Keratinocyte (primary cell): Measurements from ENCODE around the gene HELLS. TPM values are rescaled to one million over a fixed set of nuclear protein-coding genes. Genes with fewer than 3 reads are reported as not detected.

Source experiments
- DNase-seq: peaks from one replicate; pipeline ENCODE4 v3.0.0-alpha.2; 2011; ENCODE audit warnings: low read depth, missing footprints, low spot score
- FAIRE-seq: peaks from 2 replicates; lab custom pipeline; 2011; peaks lifted over from hg19 to GRCh38; lab: Jason Lieb, UNC
- H2AFZ ChIP-seq: 2 replicates; pipeline ENCODE4 v1.6.0; 2012; ENCODE audit warnings: low read length, control low read depth, inconsistent platforms; ENCODE audit not compliant: control insufficient read depth
- H3K27ac ChIP-seq: 2 replicates; pipeline ENCODE4 v1.5.1; 2011; ENCODE audit warnings: low read length; ENCODE audit not compliant: control insufficient read depth, insufficient read depth
- H3K27me3 ChIP-seq: 3 replicates; pipeline ENCODE4 v1.6.0; 2011; ENCODE audit warnings: low read length; ENCODE audit not compliant: control insufficient read depth, insufficient read depth; ENCODE audit errors: extremely low read depth
- H3K36me3 ChIP-seq, 2 experiments: 2 replicates in 1 of 2; 3 replicates in 1 of 2; pipeline ENCODE4 v1.5.1; 2011; ENCODE audit warnings: low read length in 2 of 2, mild to moderate bottlenecking in 1 of 2; ENCODE audit not compliant: control insufficient read depth in 2 of 2, insufficient read depth in 2 of 2; ENCODE audit errors: extremely low read depth in 1 of 2
- H3K4me1 ChIP-seq: 3 replicates; pipeline ENCODE4 v1.5.1; 2011; ENCODE audit warnings: low read length; ENCODE audit not compliant: control insufficient read depth, insufficient read depth; ENCODE audit errors: extremely low read depth
- H3K4me2 ChIP-seq: 3 replicates; pipeline ENCODE4 v1.6.0; 2011; ENCODE audit warnings: low read depth, low read length; ENCODE audit not compliant: control insufficient read depth, insufficient read depth; ENCODE audit errors: extremely low read depth
- H3K4me3 ChIP-seq, 3 experiments: fragments of 200-600 bp in 1 of 3; sonication (generic) in 1 of 3; 2 replicates in 2 of 3; 3 replicates in 1 of 3; pipeline ENCODE4 v1.5.1; 2011 to 2016; ENCODE audit warnings: low read length in 3 of 3, mild to moderate bottlenecking in 3 of 3, control low read depth in 2 of 3, inconsistent platforms in 1 of 3, low read depth in 1 of 3, mixed read lengths in 1 of 3, mixed run types in 1 of 3, moderate library complexity in 1 of 3; ENCODE audit not compliant: control insufficient read depth in 2 of 3, insufficient read depth in 2 of 3; ENCODE audit errors: extremely low read depth in 1 of 3
- H3K79me2 ChIP-seq: 2 replicates; pipeline ENCODE4 v1.6.0; 2012; ENCODE audit warnings: low read length; ENCODE audit not compliant: control insufficient read depth, insufficient read depth
- H3K9ac ChIP-seq: 3 replicates; pipeline ENCODE4 v1.6.0; 2011; ENCODE audit warnings: low read length; ENCODE audit not compliant: control insufficient read depth, insufficient read depth; ENCODE audit errors: extremely low read depth
- H3K9me1 ChIP-seq: 3 replicates; pipeline ENCODE4 v1.6.0; 2011; ENCODE audit warnings: low read length; ENCODE audit not compliant: control insufficient read depth, insufficient read depth; ENCODE audit errors: extremely low read depth
- H3K9me3 ChIP-seq: 2 replicates; pipeline ENCODE4 v1.5.1; 2012; ENCODE audit warnings: low read depth, low read length; ENCODE audit not compliant: control insufficient read depth
- H4K20me1 ChIP-seq: 3 replicates; pipeline ENCODE4 v1.6.0; 2011; ENCODE audit warnings: low read length; ENCODE audit not compliant: control insufficient read depth, insufficient read depth; ENCODE audit errors: extremely low read depth
- EZH2 ChIP-seq: IDR thresholded peaks from one replicate; pipeline ENCODE4 v1.6.1; 2012; ENCODE audit warnings: inconsistent platforms, mild to moderate bottlenecking, low read length, moderate library complexity
- dilution Hi-C: fragments of 300-500 bp; cut with MboI; formaldehyde crosslinking; loops from one replicate; pipeline ENCODE4 v1.7.0; 2020; ENCODE audit warnings: low sequenced_read_pairs; ENCODE audit not compliant: extremely low pct_ligation_motif_present
- polyA plus RNA-seq, 5 experiments: library from polyadenylated mRNA; depleted of rRNA in 3 of 5; stranded (reverse) in 3 of 5; stranded (forward) in 1 of 5; unstranded in 1 of 5; fragments of >200 nt; gene quantifications; 1 replicate in 1 of 5; 2 replicates in 3 of 5; 3 replicates in 1 of 5; pipeline versions ENCODE4 v1.2.1 to v1.2.3, GENCODE V29; 2011 to 2012; ENCODE audit warnings: missing spikeins in 2 of 5, low read depth in 1 of 5, low replicate concordance in 1 of 5
- TF ChIP-seq, protein P1 (sequence below), 3 experiments: IDR thresholded peaks in 1 of 3; conservative IDR thresholded peaks in 1 of 3; optimal IDR thresholded peaks in 1 of 3; 2 replicates in 2 of 3; 3 replicates in 1 of 3; pipeline versions ENCODE3 to v1.5.1; 2011; ENCODE audit warnings: low read length in 3 of 3, mild to moderate bottlenecking in 3 of 3, moderate library complexity in 2 of 3, control low read depth in 1 of 3, inconsistent platforms in 1 of 3; ENCODE audit not compliant: insufficient read depth in 2 of 3; ENCODE audit errors: extremely low read depth in 1 of 3

Gene HELLS
- polyA plus RNA-seq, 1 donor (not counting 4 experiments of a cell fraction or from before 2014, with no cell fraction given): 16.4 TPM

DNA sequence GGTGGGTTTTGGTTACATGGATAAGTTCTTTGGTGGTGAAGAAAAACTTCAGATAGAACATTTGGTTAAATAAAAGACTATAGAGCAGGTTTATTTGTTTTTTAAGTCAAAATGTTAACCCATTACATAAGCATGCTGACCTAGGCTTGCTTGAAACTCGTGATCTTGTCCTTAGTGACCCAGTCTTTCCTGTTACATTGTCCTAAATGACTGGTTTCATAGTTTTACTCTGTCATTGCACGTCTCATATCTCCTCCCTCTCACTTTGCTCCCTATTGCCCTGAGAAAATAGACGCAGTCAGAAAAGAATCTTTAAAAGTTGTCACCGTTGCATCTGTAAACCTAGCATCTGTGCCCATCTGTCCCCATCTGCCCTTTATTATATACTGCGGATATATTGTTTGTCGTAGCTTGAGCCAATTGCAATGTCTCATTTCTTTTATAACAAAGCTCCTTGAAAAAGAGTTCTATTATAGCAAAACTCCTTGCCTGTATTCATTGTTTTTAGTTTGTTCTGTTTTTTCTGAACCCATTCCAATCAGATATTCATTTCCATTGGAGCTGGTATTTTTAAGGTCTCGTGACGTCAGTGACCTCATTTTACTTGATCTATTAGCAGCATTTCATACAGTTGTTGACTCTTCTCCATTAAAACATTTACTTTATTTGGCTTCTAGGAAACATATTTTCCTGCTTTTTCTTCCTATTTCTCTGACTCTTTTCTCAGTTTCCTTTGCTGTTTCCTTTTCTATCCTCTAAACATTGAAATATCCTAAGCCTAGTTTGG, 57.3 kb downstream of the HELLS start:
- no peaks in the 10 kb centered on the region for H3K9me1 ChIP-seq
- FAIRE-seq (no peak), DNase-seq (no peak)
- dilution Hi-C loops: no loop called here
- H3K4me1 ChIP-seq: no peaks in the 10 kb centered on the region
- no peaks in the 10 kb centered on the region for H4K20me1 ChIP-seq
- H3K9ac ChIP-seq: no peak overlapping the region
- H3K4me3 ChIP-seq: no peak overlapping the region
- H3K4me2 ChIP-seq: no peak overlapping the region
- H3K79me2 ChIP-seq: no peaks in the 10 kb centered on the region
- H2AFZ ChIP-seq: no peak overlapping the region
- TF ChIP-seq, protein P1, sequence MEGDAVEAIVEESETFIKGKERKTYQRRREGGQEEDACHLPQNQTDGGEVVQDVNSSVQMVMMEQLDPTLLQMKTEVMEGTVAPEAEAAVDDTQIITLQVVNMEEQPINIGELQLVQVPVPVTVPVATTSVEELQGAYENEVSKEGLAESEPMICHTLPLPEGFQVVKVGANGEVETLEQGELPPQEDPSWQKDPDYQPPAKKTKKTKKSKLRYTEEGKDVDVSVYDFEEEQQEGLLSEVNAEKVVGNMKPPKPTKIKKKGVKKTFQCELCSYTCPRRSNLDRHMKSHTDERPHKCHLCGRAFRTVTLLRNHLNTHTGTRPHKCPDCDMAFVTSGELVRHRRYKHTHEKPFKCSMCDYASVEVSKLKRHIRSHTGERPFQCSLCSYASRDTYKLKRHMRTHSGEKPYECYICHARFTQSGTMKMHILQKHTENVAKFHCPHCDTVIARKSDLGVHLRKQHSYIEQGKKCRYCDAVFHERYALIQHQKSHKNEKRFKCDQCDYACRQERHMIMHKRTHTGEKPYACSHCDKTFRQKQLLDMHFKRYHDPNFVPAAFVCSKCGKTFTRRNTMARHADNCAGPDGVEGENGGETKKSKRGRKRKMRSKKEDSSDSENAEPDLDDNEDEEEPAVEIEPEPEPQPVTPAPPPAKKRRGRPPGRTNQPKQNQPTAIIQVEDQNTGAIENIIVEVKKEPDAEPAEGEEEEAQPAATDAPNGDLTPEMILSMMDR (optimal IDR thresholded peaks at IDR 0.05 in 1 of 3, IDR thresholded peaks at IDR 0.05 in 1 of 3, conservative IDR thresholded peaks at IDR 0.05 in 1 of 3; ENCODE audit: extremely low read depth in 1 of 3, insufficient read depth in 2 of 3, low read length in 3 of 3): no peak
- TF ChIP-seq EZH2: no peak
- H3K9me3 ChIP-seq: no peaks in the 10 kb centered on the region
- H3K36me3 ChIP-seq: no peaks in the 10 kb centered on the region
- H3K27ac ChIP-seq: no peak overlapping the region
- H3K27me3 ChIP-seq: no peaks in the 10 kb centered on the region

DNA sequence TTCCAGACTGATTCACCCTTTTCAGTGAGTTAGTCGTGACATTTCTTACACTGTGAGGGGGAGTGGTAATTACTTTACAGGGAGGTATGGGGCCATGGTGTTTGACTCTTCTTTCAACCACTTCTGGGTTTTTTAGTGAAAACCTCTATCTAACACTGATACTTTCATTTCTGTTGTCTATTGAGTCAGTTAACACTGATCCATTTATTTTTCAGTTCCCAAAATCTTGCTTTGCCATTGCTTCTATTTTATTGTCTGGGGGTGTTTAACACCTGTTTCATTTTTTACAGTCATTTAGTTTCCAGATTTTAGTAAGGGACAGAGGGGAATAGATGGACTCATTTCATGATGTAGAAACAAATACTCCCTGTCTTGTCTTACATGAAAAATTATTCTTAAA, 61.5 kb downstream of the HELLS start:
- Histone ChIP-seq H3K4me3 (no peak overlapping the region), H3K9me1 (no peaks in the 10 kb centered on the region), H3K27me3 (no peaks in the 10 kb centered on the region), H3K9me3 (no peaks in the 10 kb centered on the region), H2AFZ (no peak overlapping the region), H3K9ac (no peak overlapping the region), H3K4me2 (no peak overlapping the region), H3K36me3 (no peaks in the 10 kb centered on the region), H3K27ac (no peak overlapping the region), H3K79me2 (no peaks in the 10 kb centered on the region), H4K20me1 (no peaks in the 10 kb centered on the region), H3K4me1 (no peaks in the 10 kb centered on the region)
- no peak for FAIRE-seq
- TF ChIP-seq, protein P1 (optimal IDR thresholded peaks at IDR 0.05 in 1 of 3, IDR thresholded peaks at IDR 0.05 in 1 of 3, conservative IDR thresholded peaks at IDR 0.05 in 1 of 3; ENCODE audit: extremely low read depth in 1 of 3, insufficient read depth in 2 of 3, low read length in 3 of 3): no peak
- TF ChIP-seq EZH2: no peak
- no peak for DNase-seq
- dilution Hi-C loops: no loop called here
